HFFc6 (cell line): Measurements from ENCODE around the gene ZNF684. TPM values are rescaled to one million over a fixed set of nuclear protein-coding genes. Genes with fewer than 3 reads are reported as not detected.
A peak's percentile ranks its signal among the peaks of the same experiment; 100 is the strongest.

Experiments
- DNase-seq: peaks from one replicate; pipeline ENCODE4 v3.0.0-alpha.2; 2018
- H3K27ac Mint-ChIP-seq: 2 replicates; pipeline ENCODE4 v1.8.0; 2020; ENCODE audit warnings: mild to moderate bottlenecking, mixed read lengths
- H3K27me3 Mint-ChIP-seq: 2 replicates; pipeline ENCODE4 v1.8.0; 2021; ENCODE audit warnings: mild to moderate bottlenecking, moderate library complexity, mixed read lengths; ENCODE audit not compliant: insufficient read depth
- H3K36me3 Mint-ChIP-seq: 2 replicates; pipeline ENCODE4 v1.8.0; 2021; ENCODE audit warnings: low read depth, mixed read lengths
- H3K4me1 Mint-ChIP-seq: 2 replicates; pipeline ENCODE4 v1.8.0; 2020; ENCODE audit warnings: low read depth, mixed read lengths
- H3K4me3 Mint-ChIP-seq: 2 replicates; pipeline ENCODE4 v1.8.0; 2020; ENCODE audit warnings: mild to moderate bottlenecking, moderate library complexity, mixed read lengths
- H3K9me3 Mint-ChIP-seq: 2 replicates; pipeline ENCODE4 v1.8.0; 2020; ENCODE audit warnings: mild to moderate bottlenecking, mixed read lengths
- total RNA-seq, 6 experiments: library from RNA; stranded (reverse); fragmentation: NEBNext Ultra II Directional; extraction: Animal tissue kit (Norgen Biotek cat#: 25700); gene quantifications; 2 replicates in 1 of 6; 3 replicates in 5 of 6; pipeline ENCODE4 v1.2.3, GENCODE V29; 2021
- TF ChIP-seq, protein P1 (sequence below): fragments of 200-600 bp; sonication (generic); IDR thresholded peaks from 2 replicates; pipeline ENCODE4 v1.5.0; 2021; ENCODE audit warnings: antibody characterized with exemption, mild to moderate bottlenecking

The ZNF684 gene
- total RNA-seq, 6 experiments from 2014 or later: 1.6 to 3.2 (median 2.6) TPM

DNA sequence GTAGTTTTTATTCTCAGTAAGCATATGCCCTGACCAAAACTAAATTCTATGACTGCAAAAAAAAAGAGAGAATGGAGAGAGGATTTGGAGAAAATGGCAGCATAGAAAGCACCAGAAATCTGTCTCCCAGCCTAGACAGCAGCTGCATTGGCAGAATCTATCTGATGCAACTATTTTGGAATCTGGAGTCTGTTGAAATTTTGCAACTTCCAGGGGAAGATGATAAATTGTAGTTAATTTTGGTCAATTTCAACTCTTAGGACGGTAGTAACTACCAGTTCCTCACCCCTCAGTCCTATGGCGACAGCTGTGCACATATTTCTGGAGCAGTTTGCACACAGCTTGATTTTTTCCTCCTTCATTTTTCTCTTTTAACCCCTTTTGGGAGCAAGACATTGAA lies 11.9 kb upstream of the ZNF684 start:
- Mint-ChIP-seq H3K27ac (no peak overlapping the region), H3K27me3 (no peaks in the 10 kb centered on the region; the same call in 1 of the 2 replicates), H3K9me3 (peaks cover 79% of the 10 kb centered on the region), H3K36me3 (peaks cover 63% of the 10 kb centered on the region), H3K4me1 (no peaks in the 10 kb centered on the region), H3K4me3 (no peak overlapping the region)
- DNase-seq: no peak
- TF ChIP-seq, protein P1, sequence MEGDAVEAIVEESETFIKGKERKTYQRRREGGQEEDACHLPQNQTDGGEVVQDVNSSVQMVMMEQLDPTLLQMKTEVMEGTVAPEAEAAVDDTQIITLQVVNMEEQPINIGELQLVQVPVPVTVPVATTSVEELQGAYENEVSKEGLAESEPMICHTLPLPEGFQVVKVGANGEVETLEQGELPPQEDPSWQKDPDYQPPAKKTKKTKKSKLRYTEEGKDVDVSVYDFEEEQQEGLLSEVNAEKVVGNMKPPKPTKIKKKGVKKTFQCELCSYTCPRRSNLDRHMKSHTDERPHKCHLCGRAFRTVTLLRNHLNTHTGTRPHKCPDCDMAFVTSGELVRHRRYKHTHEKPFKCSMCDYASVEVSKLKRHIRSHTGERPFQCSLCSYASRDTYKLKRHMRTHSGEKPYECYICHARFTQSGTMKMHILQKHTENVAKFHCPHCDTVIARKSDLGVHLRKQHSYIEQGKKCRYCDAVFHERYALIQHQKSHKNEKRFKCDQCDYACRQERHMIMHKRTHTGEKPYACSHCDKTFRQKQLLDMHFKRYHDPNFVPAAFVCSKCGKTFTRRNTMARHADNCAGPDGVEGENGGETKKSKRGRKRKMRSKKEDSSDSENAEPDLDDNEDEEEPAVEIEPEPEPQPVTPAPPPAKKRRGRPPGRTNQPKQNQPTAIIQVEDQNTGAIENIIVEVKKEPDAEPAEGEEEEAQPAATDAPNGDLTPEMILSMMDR: no peak

DNA sequence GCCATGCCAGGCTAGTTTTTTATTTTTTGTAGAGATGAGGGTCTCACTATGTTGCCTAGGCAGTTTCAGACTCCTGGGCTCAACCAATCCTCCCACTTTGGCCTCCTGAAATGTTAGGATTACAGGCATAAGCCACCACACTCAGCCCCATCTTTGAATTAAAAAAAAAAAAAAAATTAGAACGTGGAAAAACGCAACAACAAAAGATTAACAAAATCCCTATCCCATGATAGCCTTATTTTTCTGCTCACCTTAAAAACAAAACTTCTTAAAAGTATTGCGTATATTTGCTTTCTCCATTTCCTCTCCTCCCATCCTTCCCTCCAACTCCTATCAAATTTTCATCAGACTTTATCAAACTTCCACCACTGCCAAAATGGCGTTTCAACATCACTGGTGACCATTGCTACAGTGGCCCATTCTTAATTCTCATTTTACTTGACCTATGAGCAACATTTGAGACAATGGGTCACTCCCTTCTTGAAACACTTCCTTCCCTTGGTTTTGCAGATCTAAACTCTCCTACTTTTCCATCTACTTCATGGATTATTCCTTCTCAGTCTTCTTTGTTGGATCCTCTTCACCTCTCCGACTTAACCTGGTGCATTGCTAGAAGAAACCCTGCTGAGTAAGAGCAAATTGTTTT lies 579 bp upstream of the ZNF684 start:
- peak overlapping the region; percentile 94 for H3K27ac Mint-ChIP-seq
- peaks cover 13% of the 10 kb centered on the region for H3K9me3 Mint-ChIP-seq
- peaks cover 13% of the 10 kb centered on the region for H3K36me3 Mint-ChIP-seq
- H3K4me1 Mint-ChIP-seq: peaks cover 24% of the 10 kb centered on the region
- H3K27me3 Mint-ChIP-seq: no peaks in the 10 kb centered on the region; the same call in 1 of the 2 replicates
- TF ChIP-seq, protein P1: no peak
- no peak for DNase-seq
- peak overlapping the region; percentile 99 for H3K4me3 Mint-ChIP-seq

DNA sequence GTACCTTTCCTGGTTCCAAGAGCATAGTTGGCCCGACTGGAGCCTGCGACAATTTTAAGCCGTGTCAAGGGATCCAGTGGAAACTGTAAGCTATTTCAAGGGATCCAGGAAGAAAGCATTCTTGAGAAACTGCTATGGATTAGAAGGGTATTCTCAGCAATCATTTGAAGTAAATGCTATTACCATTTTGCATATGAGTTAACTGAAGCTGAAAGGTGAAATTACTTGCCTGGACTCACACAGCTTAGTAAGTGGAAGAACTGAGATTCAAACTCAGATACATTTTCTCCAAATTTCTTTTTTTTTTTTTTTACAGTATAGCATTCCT lies 589 bp downstream of the ZNF684 start:
- Mint-ChIP-seq H3K36me3 (peaks cover 10% of the 10 kb centered on the region), H3K9me3 (peaks cover 6% of the 10 kb centered on the region), H3K4me3 (peak overlapping the region; percentile 99), H3K27me3 (no peaks in the 10 kb centered on the region; the same call in 1 of the 2 replicates), H3K4me1 (peaks cover 24% of the 10 kb centered on the region), H3K27ac (peak overlapping the region; percentile 94)
- no peak for DNase-seq
- TF ChIP-seq, protein P1: no peak

DNA sequence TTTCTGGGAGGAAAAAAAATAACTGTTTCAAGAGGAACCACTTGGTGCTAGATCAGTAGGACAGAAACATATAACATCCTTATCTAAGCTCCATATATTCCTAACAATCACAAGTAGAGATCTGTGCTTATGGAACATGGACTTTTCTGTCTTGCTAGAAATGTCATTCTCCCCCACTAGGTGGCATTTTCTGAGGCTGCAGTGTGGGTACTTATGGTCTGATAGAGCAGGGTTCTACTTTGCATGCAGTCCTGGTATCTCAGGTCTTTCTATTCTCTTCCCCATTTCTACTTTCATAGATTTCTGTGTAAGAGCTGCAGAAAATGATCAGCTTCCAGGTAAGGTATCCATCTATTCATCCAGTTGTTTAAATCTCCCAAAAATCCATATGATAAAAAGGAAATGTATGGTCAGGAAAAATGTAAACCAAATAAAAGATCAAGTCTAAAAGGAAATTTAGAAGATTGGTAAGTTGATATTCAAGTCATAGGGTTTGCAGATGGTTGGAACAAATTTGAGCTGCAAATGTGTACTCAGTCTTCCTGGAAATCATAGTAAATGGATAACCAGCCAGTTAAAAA lies 1.5 kb downstream of the ZNF684 start:
- Mint-ChIP-seq H3K9me3 (peaks cover 6% of the 10 kb centered on the region), H3K4me3 (peak overlapping the region; percentile 25), H3K4me1 (peaks cover 24% of the 10 kb centered on the region), H3K27ac (no peak overlapping the region), H3K36me3 (peaks cover 10% of the 10 kb centered on the region), H3K27me3 (no peaks in the 10 kb centered on the region; the same call in 1 of the 2 replicates)
- DNase-seq: peak; percentile 53
- TF ChIP-seq, protein P1: peak; percentile 85

- H3K9me3 Mint-ChIP-seq: peaks cover 6% of the 10 kb centered on the region
- DNase-seq: no peak
- peaks cover 24% of the 10 kb centered on the region for H3K4me1 Mint-ChIP-seq
- no peak overlapping the region for H3K27ac Mint-ChIP-seq
- TF ChIP-seq, protein P1: no peak
- no peaks in the 10 kb centered on the region; the same call in 1 of the 2 replicates for H3K27me3 Mint-ChIP-seq
- no peak overlapping the region for H3K4me3 Mint-ChIP-seq
- peaks cover 18% of the 10 kb centered on the region for H3K36me3 Mint-ChIP-seq
These were observed 3.2 kb downstream of the ZNF684 start for GRCh38 chr1:40534589-40534988.
